ENCODE results near the gene ZNF165. TPM values are rescaled to one million over a fixed set of nuclear protein-coding genes. Genes with fewer than 3 reads are reported as not detected.
"Not testable (repeated sequence)": the region's sequence is repeated elsewhere in the genome, so short reads cannot be mapped to it uniquely, and the experiment has no call there.

Gene ZNF165
- total RNA-seq, 1 donor from 2014 or later, result 1.3 TPM

- not testable (repeated sequence) for DNase-seq
Observed at GRCh38 chr6:28122283-28122682, 41.9 kb downstream of the ZNF165 start.

- peak; percentile 26 for DNase-seq
Observed at GRCh38 chr6:28124350-28124970, 44.1 kb downstream of the ZNF165 start, which contains the start of gene ZSCAN16. Gene ZSCAN16 (plus strand): TSS chr6:28124609. CDS start chr6:28125444, 835 bp downstream.

GRCh38 chr6:28124971-28125353 is 44.6 kb downstream of the ZNF165 start:
- no peak for DNase-seq

GRCh38 chr6:28125401-28125800 is 45.0 kb downstream of the ZNF165 start:
- DNase-seq, result no peak

GRCh38 chr6:28134015-28134414 is 53.6 kb downstream of the ZNF165 start:
- DNase-seq, result peak; percentile 2

GRCh38 chr6:28134716-28135115 is 54.3 kb downstream of the ZNF165 start:
- DNase-seq, result no peak

- DNase-seq, result no peak
Observed at GRCh38 chr6:28135393-28135792, 55.0 kb downstream of the ZNF165 start.

- DNase-seq, result peak; percentile 87
Observed at GRCh38 chr6:28136585-28137504, 56.5 kb downstream of the ZNF165 start.

- DNase-seq, result peak; percentile 13
Observed at GRCh38 chr6:28137505-28137981, 57.2 kb downstream of the ZNF165 start.

Other genes with a start within 250 kb of the ZNF165 start
- gene OR2B2, start 168.2 kb upstream of the ZNF165 start, total RNA-seq, result not detected
- not detected for gene OR2B6, start 123.3 kb upstream of the ZNF165 start, total RNA-seq
- 2.8 TPM for gene ZSCAN16, start 44.0 kb downstream of the ZNF165 start, total RNA-seq
- gene ZKSCAN8, start 61.3 kb downstream of the ZNF165 start, total RNA-seq, result 18.1 TPM
- 9.9 TPM for gene ZSCAN9, start 144.7 kb downstream of the ZNF165 start, total RNA-seq
- 4.5 TPM for gene ZKSCAN4, start 171.7 kb downstream of the ZNF165 start, total RNA-seq
- 0.79 TPM for gene NKAPL, start 178.7 kb downstream of the ZNF165 start, total RNA-seq
- gene ZSCAN26, start 186.6 kb downstream of the ZNF165 start, total RNA-seq, result 15.3 TPM
- gene PGBD1, start 201.0 kb downstream of the ZNF165 start, total RNA-seq, result 3.0 TPM